H1 (cell line): ENCODE measurements around the gene FGF6. TPM values are rescaled to one million over a fixed set of nuclear protein-coding genes. Genes with fewer than 3 reads are reported as not detected.

Experiments
- CTCF ChIA-PET: fragments of 300-600 bp; sonication (Branson Sonifier 250); formaldehyde crosslinking; loops from one replicate; lab custom pipeline; 2021; ENCODE audit not compliant: partially characterized antibody; lab: Charles Lee
- POLR2A ChIA-PET: fragments of 300-600 bp; sonication (Branson Sonifier 250); formaldehyde crosslinking; loops from one replicate; lab custom pipeline; 2021; ENCODE audit warnings: inconsistent platforms; ENCODE audit not compliant: partially characterized antibody; lab: Charles Lee
- DNase-seq, 2 experiments: peaks; one replicate each; pipeline versions ENCODE4 v3.0.0 to v3.0.0-alpha.2; 2010 to 2022; ENCODE audit warnings: low spot score in 2 of 2, low read depth in 1 of 2, mixed read lengths in 1 of 2
- FAIRE-seq: peaks from 2 replicates; lab custom pipeline; 2011; peaks lifted over from hg19 to GRCh38; lab: Jason Lieb, UNC
- H2AFZ ChIP-seq: 2 replicates; pipeline ENCODE4 v1.8.1; 2012; ENCODE audit warnings: low read length, inconsistent platforms
- H2AK5ac ChIP-seq: 2 replicates; pipeline ENCODE4 v1.6.1; 2013; ENCODE audit warnings: low read depth, low read length
- H2BK120ac ChIP-seq: replicated peaks from 2 replicates; pipeline ENCODE3; 2013; ENCODE audit warnings: low read depth, low read length, inconsistent platforms
- H2BK12ac ChIP-seq: 2 replicates; pipeline ENCODE4 v1.6.1; 2013; ENCODE audit warnings: low read depth, low read length
- H2BK15ac ChIP-seq: 2 replicates; pipeline ENCODE4 v1.6.1; 2013; ENCODE audit warnings: low read length
- H2BK20ac ChIP-seq: 2 replicates; pipeline ENCODE4 v1.6.1; 2013; ENCODE audit warnings: low read length
- H2BK5ac ChIP-seq: 2 replicates; pipeline ENCODE4 v1.6.1; 2013; ENCODE audit warnings: low read depth, low read length
- H3K14ac ChIP-seq: 2 replicates; pipeline ENCODE4 v1.6.1; 2013; ENCODE audit warnings: inconsistent platforms; ENCODE audit not compliant: insufficient read length
- H3K18ac ChIP-seq: 2 replicates; pipeline ENCODE4 v1.6.1; 2013; ENCODE audit warnings: low read length; ENCODE audit errors: extremely low read depth
- H3K23ac ChIP-seq: 2 replicates; pipeline ENCODE4 v1.6.1; 2013; ENCODE audit warnings: inconsistent platforms; ENCODE audit not compliant: insufficient read length
- H3K23me2 ChIP-seq: 2 replicates; pipeline ENCODE4 v1.6.1; 2013; ENCODE audit warnings: low read depth, low read length
- H3K27ac ChIP-seq: 2 replicates; pipeline ENCODE4 v1.6.1; 2011; ENCODE audit warnings: low read depth, low read length, inconsistent platforms
- H3K27me3 ChIP-seq, 4 experiments: replicated peaks in 1 of 4; 1 replicate in 1 of 4; 2 replicates in 3 of 4; pipeline versions ENCODE4 v1.6.1 to v1.8.1; 2011 to 2013; ENCODE audit warnings: low read length in 3 of 4, mild to moderate bottlenecking in 3 of 4, inconsistent platforms in 2 of 4, mixed read lengths in 2 of 4, moderate library complexity in 1 of 4; ENCODE audit not compliant: control insufficient read depth in 3 of 4, insufficient read depth in 3 of 4; ENCODE audit errors: extremely low read depth in 1 of 4
- H3K36me3 ChIP-seq, 4 experiments: 2 replicates each; pipeline versions ENCODE4 v1.6.1 to v1.8.1; 2011 to 2013; ENCODE audit warnings: mild to moderate bottlenecking in 4 of 4, low read length in 3 of 4, moderate library complexity in 2 of 4, control low read depth in 1 of 4, inconsistent platforms in 1 of 4; ENCODE audit not compliant: insufficient read depth in 4 of 4, control insufficient read depth in 2 of 4
- H3K4ac ChIP-seq: replicated peaks from 2 replicates; pipeline ENCODE3; 2013; ENCODE audit warnings: low read length, low read depth, mixed read lengths, inconsistent platforms; ENCODE audit not compliant: insufficient read length
- H3K4me1 ChIP-seq, 4 experiments: replicated peaks in 1 of 4; 1 replicate in 1 of 4; 2 replicates in 3 of 4; pipeline versions ENCODE4 v1.6.1 to v1.8.1; 2011 to 2013; ENCODE audit warnings: low read length in 3 of 4, inconsistent platforms in 2 of 4, mixed read lengths in 1 of 4; ENCODE audit not compliant: insufficient read depth in 4 of 4, control insufficient read depth in 3 of 4
- H3K4me2 ChIP-seq, 2 experiments: 2 replicates each; pipeline versions ENCODE4 v1.6.1 to v1.8.1; 2011 to 2013; ENCODE audit warnings: low read depth in 2 of 2, low read length in 2 of 2, control low read depth in 1 of 2, inconsistent platforms in 1 of 2, mild to moderate bottlenecking in 1 of 2; ENCODE audit not compliant: insufficient read depth in 1 of 2
- H3K4me3 ChIP-seq, 4 experiments: fragments of 200-600, 300-600 bp in 1 of 4; sonication (generic), shearing (Covaris generic), sonication (Bioruptor Twin) in 1 of 4; 2 replicates each; pipeline versions ENCODE4 v1.5.1 to v1.8.1; 2011 to 2016; ENCODE audit warnings: low read length in 4 of 4, low read depth in 3 of 4, control low read depth in 2 of 4, inconsistent platforms in 2 of 4, mild to moderate bottlenecking in 2 of 4, mixed read lengths in 1 of 4, moderate library complexity in 1 of 4; ENCODE audit not compliant: insufficient read depth in 2 of 4; ENCODE audit errors: extremely low read depth in 1 of 4
- H3K56ac ChIP-seq: replicated peaks from 2 replicates; pipeline ENCODE3; 2013; ENCODE audit warnings: low read depth, mild to moderate bottlenecking, mixed read lengths, low read length, inconsistent platforms; ENCODE audit not compliant: insufficient read length
- H3K79me1 ChIP-seq: 2 replicates; pipeline ENCODE4 v1.6.1; 2013; ENCODE audit warnings: low read depth, low read length, control low read depth
- H3K79me2 ChIP-seq, 2 experiments: 2 replicates each; pipeline versions ENCODE4 v1.6.1 to v1.8.1; 2012 to 2013; ENCODE audit warnings: low read length in 2 of 2, mild to moderate bottlenecking in 2 of 2, inconsistent platforms in 1 of 2; ENCODE audit not compliant: insufficient read depth in 2 of 2, control insufficient read depth in 1 of 2
- H3K9ac ChIP-seq, 4 experiments: replicated peaks in 1 of 4; 1 replicate in 1 of 4; 2 replicates in 3 of 4; pipeline versions ENCODE4 v1.6.1 to v1.8.1; 2011 to 2013; ENCODE audit warnings: low read depth in 3 of 4, low read length in 3 of 4, control low read depth in 2 of 4, mild to moderate bottlenecking in 2 of 4, moderate library complexity in 2 of 4, inconsistent platforms in 1 of 4; ENCODE audit errors: extremely low read depth in 1 of 4
- H3K9me3 ChIP-seq, 2 experiments: 2 replicates each; pipeline versions ENCODE4 v1.6.1 to v1.8.1; 2012 to 2013; ENCODE audit warnings: mild to moderate bottlenecking in 2 of 2, moderate library complexity in 2 of 2, control low read depth in 1 of 2, inconsistent platforms in 1 of 2, low read depth in 1 of 2, low read length in 1 of 2, mixed read lengths in 1 of 2; ENCODE audit not compliant: insufficient read depth in 2 of 2
- H4K20me1 ChIP-seq, 2 experiments: replicated peaks in 1 of 2; 2 replicates each; pipeline versions ENCODE3 to v1.8.1; 2011 to 2013; ENCODE audit warnings: inconsistent platforms in 2 of 2, low read length in 2 of 2, mild to moderate bottlenecking in 1 of 2; ENCODE audit not compliant: insufficient read depth in 2 of 2, control insufficient read depth in 1 of 2
- H4K5ac ChIP-seq: 2 replicates; pipeline ENCODE4 v1.6.1; 2013; ENCODE audit warnings: low read length, low read depth, mixed read lengths, inconsistent platforms; ENCODE audit not compliant: insufficient read length
- H4K8ac ChIP-seq: 2 replicates; pipeline ENCODE4 v1.8.0; 2013; ENCODE audit warnings: mild to moderate bottlenecking, moderate library complexity, low read length, inconsistent platforms; ENCODE audit not compliant: insufficient read depth; ENCODE audit errors: extremely low read depth
- H4K91ac ChIP-seq: replicated peaks from 2 replicates; pipeline ENCODE3; 2013; ENCODE audit warnings: low read length, mixed read lengths, inconsistent platforms; ENCODE audit not compliant: insufficient read length
- BACH1 ChIP-seq: IDR thresholded peaks from 2 replicates; pipeline ENCODE4 v1.6.1; 2012; ENCODE audit warnings: low read length, improper control_type of control experiment
- CTCF ChIP-seq, 3 experiments: IDR thresholded peaks; 1 replicate in 2 of 3; 2 replicates in 1 of 3; pipeline versions ENCODE4 v1.5.1 to v1.6.1; 2011; ENCODE audit warnings: low read length in 3 of 3, mild to moderate bottlenecking in 3 of 3, inconsistent platforms in 2 of 3, low read depth in 1 of 3, moderate library complexity in 1 of 3; ENCODE audit not compliant: insufficient read depth in 1 of 3; ENCODE audit errors: control extremely low read depth in 1 of 3
- SP1 ChIP-seq: IDR thresholded peaks from 2 replicates; pipeline ENCODE4 v1.6.1; 2011; ENCODE audit warnings: low read depth, low read length
- WGBS, 2 experiments: shearing (Covaris generic) in 1 of 2; methylation state at CpG; one replicate each; pipeline versions ENCODE4 v1.1.6 to v1.1.7; 2013 to 2015; ENCODE audit warnings: low lambda C conversion rate in 2 of 2, mixed read lengths in 2 of 2, inconsistent platforms in 1 of 2, low coverage in 1 of 2, missing lambda C conversion rate in 1 of 2; ENCODE audit not compliant: insufficient replicate concordance in 2 of 2, insufficient coverage in 1 of 2, insufficient read length in 1 of 2; ENCODE audit errors: extremely low coverage in 1 of 2, missing lambda C conversion rate in 1 of 2; 5-methylcytosine and 5-hydroxymethylcytosine counted together
- polyA plus RNA-seq, 7 experiments: library from polyadenylated mRNA; depleted of rRNA in 3 of 7; stranded (reverse) in 5 of 7; unstranded in 2 of 7; fragments of >200 nt in 5 of 7; fragments of 200-250 nt in 2 of 7; gene quantifications; 1 replicate in 5 of 7; 2 replicates in 1 of 7; 4 replicates in 1 of 7; pipeline versions ENCODE4 v1.2.1 to v1.2.3, GENCODE V29; 2011 to 2013; ENCODE audit warnings: missing spikeins in 2 of 7, mixed read lengths in 2 of 7
- total RNA-seq: library from RNA; stranded (reverse); fragmentation: NEBNext Ultra II Directional; extraction: Animal tissue kit (Norgen Biotek cat#: 25700); gene quantifications from 2 replicates; pipeline ENCODE4 v1.2.1, GENCODE V29; 2021

The FGF6 gene
- total and polyA plus RNA-seq, 2 of the 8 experiments (the other 6 are each of a cell fraction or from before 2014, with no cell fraction given), result not detected

DNA sequence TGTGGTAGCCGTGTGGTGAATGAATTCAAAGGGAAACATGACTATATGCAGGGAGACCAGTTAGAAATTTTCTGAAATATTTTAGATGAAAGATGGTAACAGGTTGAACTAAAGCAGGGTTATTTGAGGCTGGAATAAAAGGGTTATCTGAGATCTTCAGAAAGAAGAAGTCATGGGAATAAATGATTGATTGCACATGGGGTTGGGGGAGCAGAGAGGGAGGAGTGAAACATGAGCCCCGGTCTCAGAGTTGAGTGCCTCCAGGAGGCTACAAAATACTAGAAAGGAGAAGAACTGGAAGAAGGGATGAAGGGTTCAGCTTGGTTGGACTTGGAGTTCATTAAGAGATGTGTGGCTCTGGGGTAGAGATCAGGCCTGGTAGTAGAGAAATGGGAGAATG, 49.8 kb downstream of the FGF6 start:
- Histone ChIP-seq H3K14ac (no peak overlapping the region), H2AFZ (no peak overlapping the region), H3K36me3 (no peaks in the 10 kb centered on the region), H3K56ac (no peak overlapping the region), H3K27ac (no peak overlapping the region), H2AK5ac (no peak overlapping the region), H3K23me2 (no peaks in the 10 kb centered on the region), H2BK5ac (no peak overlapping the region), H3K18ac (no peak overlapping the region), H3K4me1 (no peaks in the 10 kb centered on the region), H3K27me3 (peaks cover 0 to 1% (median 0%) of the 10 kb centered on the region in 4 experiments; a peak in 1 of 7 replicates), H4K8ac (no peak overlapping the region), H4K5ac (no peak overlapping the region), H3K4me2 (no peak overlapping the region), H3K9me3 (no peaks in the 10 kb centered on the region), H2BK120ac (no peak overlapping the region), H3K4ac (no peak overlapping the region)
- CTCF ChIA-PET, result no interaction called here
- 88% methylated on average over 2 of the region's 2 CpGs; no CpG with 5 or more reads in 1 of the 2 experiments for WGBS, 2 experiments
- DNase-seq (no peak), FAIRE-seq (no peak)
- no peak for TF ChIP-seq CTCF (IDR thresholded peaks at IDR 0.05; ENCODE audit: control extremely low read depth in 1 of 3, insufficient read depth in 1 of 3, low read depth in 1 of 3, low read length in 3 of 3)
- TF ChIP-seq SP1, result no peak
- TF ChIP-seq BACH1, result no peak
- TF ChIP-seq, all 59 proteins: peak for 0
- Histone ChIP-seq H4K91ac (no peak overlapping the region), H3K79me2 (no peaks in the 10 kb centered on the region), H3K23ac (no peak overlapping the region), H2BK15ac (no peak overlapping the region), H3K9ac (no peak overlapping the region), H3K4me3 (no peak overlapping the region), H2BK20ac (no peak overlapping the region), H3K79me1 (no peaks in the 10 kb centered on the region), H4K20me1 (no peaks in the 10 kb centered on the region), H2BK12ac (no peak overlapping the region)
- POLR2A ChIA-PET, result no interaction called here
